Measurements from ENCODE around the gene ZC3HAV1. TPM values are rescaled to one million over a fixed set of nuclear protein-coding genes. Genes with fewer than 3 reads are reported as not detected.

ZC3HAV1 gene
- total and polyA plus RNA-seq, 2 experiments from 2014 or later = 24.8 to 56.8 TPM

- Mint-ChIP-seq H3K27ac (no peak overlapping the region), H3K36me3 (ENCODE audit: low read depth) (peaks cover 22% of the 10 kb centered on the region), H3K4me1 (peaks cover 31% of the 10 kb centered on the region), H3K27me3 (ENCODE audit: insufficient read depth, low read depth, poor library complexity) (peaks cover 15% of the 10 kb centered on the region), H3K9me3 (no peaks in the 10 kb centered on the region), H3K4me3 (no peak overlapping the region)
- H3K4me1 ChIP-seq (ENCODE audit: insufficient read depth) = peaks cover 15% of the 10 kb centered on the region
- DNase-seq (ENCODE audit: low spot score) (no peak), ATAC-seq (no peak)
- no peak overlapping the region for H3K4me3 ChIP-seq
- TF ChIP-seq EZH2 (IDR thresholded peaks at IDR 0.05; ENCODE audit: low read depth, unreplicated experiment) = no peak
- no peak for TF ChIP-seq CREB1 (CRISPR knock-in tag; IDR thresholded peaks at IDR 0.05; ENCODE audit: low read depth)
- no peak for TF ChIP-seq ZNF331 (CRISPR knock-in tag; IDR thresholded peaks at IDR 0.05; ENCODE audit: low read depth)
- no peak for TF ChIP-seq POLR2AphosphoS5 (IDR thresholded peaks at IDR 0.05; ENCODE audit: low read depth)
- TF ChIP-seq ZNF114 (CRISPR knock-in tag; IDR thresholded peaks at IDR 0.05) = no peak
- TF ChIP-seq STAT1 (IDR thresholded peaks at IDR 0.05; ENCODE audit: unreplicated experiment) = no peak
- no peak for TF ChIP-seq CTCF (conservative IDR thresholded peaks at IDR 0.05; ENCODE audit: low read depth in 2 of 2)
- H3K79me2 ChIP-seq (replicated peaks; ENCODE audit: insufficient read depth) = no peaks in the 10 kb centered on the region
- no peaks in the 10 kb centered on the region for H4K20me1 ChIP-seq (replicated peaks; ENCODE audit: insufficient read depth)
- H3K9me2 ChIP-seq (ENCODE audit: insufficient read depth) = no peaks in the 10 kb centered on the region
- no peak overlapping the region for H3K27ac ChIP-seq (ENCODE audit: low read depth)
- no peak overlapping the region for H2AFZ ChIP-seq
- H3F3A ChIP-seq (replicated peaks; ENCODE audit: low read depth) = peaks cover 3% of the 10 kb centered on the region; the same call in 1 of the 2 replicates
- no peaks in the 10 kb centered on the region for H3K27me3 ChIP-seq (ENCODE audit: insufficient read depth)
- no peak overlapping the region; the same call in 1 of the 2 replicates for H3K4me2 ChIP-seq
- no peaks in the 10 kb centered on the region for H3K36me3 ChIP-seq (ENCODE audit: insufficient read depth)
Measured at GRCh38 chr7:139036901-139037300, 72.6 kb downstream of the ZC3HAV1 start.

- no peaks in the 10 kb centered on the region for H3K36me3 ChIP-seq (ENCODE audit: insufficient read depth)
- no peak within 1 kb of the TSS for H3K27ac ChIP-seq (ENCODE audit: low read depth)
- peaks cover 27% of the 10 kb centered on the region for H3K36me3 Mint-ChIP-seq (ENCODE audit: low read depth)
- H3K27me3 Mint-ChIP-seq (ENCODE audit: insufficient read depth, low read depth, poor library complexity) = peaks cover 15% of the 10 kb centered on the region
- no peaks in the 10 kb centered on the region for H4K20me1 ChIP-seq (replicated peaks; ENCODE audit: insufficient read depth)
- H3K9me3 Mint-ChIP-seq = no peaks in the 10 kb centered on the region
- no peaks in the 10 kb centered on the region for H3K79me2 ChIP-seq (replicated peaks; ENCODE audit: insufficient read depth)
- DNase-seq (ENCODE audit: low spot score) (peak; percentile 65), ATAC-seq (peak; percentile 81)
- peak within 1 kb of the TSS; percentile 75 for H3K4me3 ChIP-seq
- H3K27ac Mint-ChIP-seq = no peak within 1 kb of the TSS
- peak within 1 kb of the TSS; percentile 76 for H3K4me3 Mint-ChIP-seq
- H3K9me2 ChIP-seq (ENCODE audit: insufficient read depth) = no peaks in the 10 kb centered on the region
- H2AFZ ChIP-seq = peak within 1 kb of the TSS; percentile 92
- peaks cover 15% of the 10 kb centered on the region for H3K4me1 ChIP-seq (ENCODE audit: insufficient read depth)
- no peaks in the 10 kb centered on the region for H3K27me3 ChIP-seq (ENCODE audit: insufficient read depth)
- H3K4me2 ChIP-seq = peak within 1 kb of the TSS; percentile 88
- peaks cover 3% of the 10 kb centered on the region; the same call in 1 of the 2 replicates for H3F3A ChIP-seq (replicated peaks; ENCODE audit: low read depth)
- TF ChIP-seq JUNB (IDR thresholded peaks at IDR 0.05; ENCODE audit: unreplicated experiment) (no peak), POLR2AphosphoS5 (IDR thresholded peaks at IDR 0.05; ENCODE audit: low read depth) (peak; percentile 77)
- H3K4me1 Mint-ChIP-seq = peaks cover 26% of the 10 kb centered on the region
Measured at GRCh38 chr7:139035586-139036353, 73.8 kb downstream of the ZC3HAV1 start, which contains the start of gene ZC3HAV1L. Gene ZC3HAV1L (minus strand): TSS chr7:139036042. CDS start chr7:139036017, 25 bp downstream.
